ENCODE measurements around the gene OXLD1.

DNA sequence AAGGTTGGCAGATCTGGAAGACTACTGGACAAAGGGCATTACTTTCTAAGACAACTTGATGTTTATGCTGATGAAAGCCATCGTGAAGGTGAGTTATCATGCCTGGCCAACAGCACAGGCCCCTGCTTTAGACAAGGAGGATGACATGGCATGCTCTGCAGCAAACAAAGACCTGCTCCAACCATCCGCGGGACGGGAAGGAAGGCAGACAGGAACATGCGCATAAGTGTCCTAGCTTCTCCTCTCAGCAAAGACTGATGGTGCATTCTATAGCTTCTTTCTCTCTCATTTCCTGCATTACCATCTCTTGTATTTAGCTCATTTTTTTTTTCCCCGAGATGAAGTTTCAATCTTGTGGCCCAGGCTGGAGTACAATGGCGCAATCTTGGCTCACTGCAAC is 34.9 kb downstream of the OXLD1 start:
- TF ChIP-seq, protein P1, sequence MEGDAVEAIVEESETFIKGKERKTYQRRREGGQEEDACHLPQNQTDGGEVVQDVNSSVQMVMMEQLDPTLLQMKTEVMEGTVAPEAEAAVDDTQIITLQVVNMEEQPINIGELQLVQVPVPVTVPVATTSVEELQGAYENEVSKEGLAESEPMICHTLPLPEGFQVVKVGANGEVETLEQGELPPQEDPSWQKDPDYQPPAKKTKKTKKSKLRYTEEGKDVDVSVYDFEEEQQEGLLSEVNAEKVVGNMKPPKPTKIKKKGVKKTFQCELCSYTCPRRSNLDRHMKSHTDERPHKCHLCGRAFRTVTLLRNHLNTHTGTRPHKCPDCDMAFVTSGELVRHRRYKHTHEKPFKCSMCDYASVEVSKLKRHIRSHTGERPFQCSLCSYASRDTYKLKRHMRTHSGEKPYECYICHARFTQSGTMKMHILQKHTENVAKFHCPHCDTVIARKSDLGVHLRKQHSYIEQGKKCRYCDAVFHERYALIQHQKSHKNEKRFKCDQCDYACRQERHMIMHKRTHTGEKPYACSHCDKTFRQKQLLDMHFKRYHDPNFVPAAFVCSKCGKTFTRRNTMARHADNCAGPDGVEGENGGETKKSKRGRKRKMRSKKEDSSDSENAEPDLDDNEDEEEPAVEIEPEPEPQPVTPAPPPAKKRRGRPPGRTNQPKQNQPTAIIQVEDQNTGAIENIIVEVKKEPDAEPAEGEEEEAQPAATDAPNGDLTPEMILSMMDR (IDR thresholded peaks at IDR 0.05), result no peak
- TF ChIP-seq POLR2A (IDR thresholded peaks at IDR 0.05), result no peak
